Spleen (tissue), 7 donors: ENCODE measurements around the gene PSD2.

Experiments used
- POLR2A ChIP-seq, 3 donors: fragments of 450-650 bp; IDR thresholded peaks; one replicate each; pipeline ENCODE4 v1.5.1; 2017; ENCODE audit warnings: antibody characterized with exemption in 3 of 3, mild to moderate bottlenecking in 1 of 3
- TF ChIP-seq, protein P1 (sequence below), 11 experiments: fragments of 200-600 bp in 7 of 11; fragments of 450-650 bp in 4 of 11; sonication (generic) in 4 of 11; IDR thresholded peaks in 8 of 11; conservative IDR thresholded peaks in 3 of 11; 1 replicate in 7 of 11; 2 replicates in 4 of 11; pipeline versions ENCODE4 v1.4.0 to v1.8.0; 2016 to 2021; ENCODE audit warnings: antibody characterized with exemption in 11 of 11, inconsistent platforms in 4 of 11, mild to moderate bottlenecking in 1 of 11
- donor health status: DM: no; HTN: no; CAD: no; lungs with moderate emphysema.
- donor health status: DM: no; HTN: no; CAD: no.
- donor health status: DM: no; HTN: no; CAD: no.

DNA sequence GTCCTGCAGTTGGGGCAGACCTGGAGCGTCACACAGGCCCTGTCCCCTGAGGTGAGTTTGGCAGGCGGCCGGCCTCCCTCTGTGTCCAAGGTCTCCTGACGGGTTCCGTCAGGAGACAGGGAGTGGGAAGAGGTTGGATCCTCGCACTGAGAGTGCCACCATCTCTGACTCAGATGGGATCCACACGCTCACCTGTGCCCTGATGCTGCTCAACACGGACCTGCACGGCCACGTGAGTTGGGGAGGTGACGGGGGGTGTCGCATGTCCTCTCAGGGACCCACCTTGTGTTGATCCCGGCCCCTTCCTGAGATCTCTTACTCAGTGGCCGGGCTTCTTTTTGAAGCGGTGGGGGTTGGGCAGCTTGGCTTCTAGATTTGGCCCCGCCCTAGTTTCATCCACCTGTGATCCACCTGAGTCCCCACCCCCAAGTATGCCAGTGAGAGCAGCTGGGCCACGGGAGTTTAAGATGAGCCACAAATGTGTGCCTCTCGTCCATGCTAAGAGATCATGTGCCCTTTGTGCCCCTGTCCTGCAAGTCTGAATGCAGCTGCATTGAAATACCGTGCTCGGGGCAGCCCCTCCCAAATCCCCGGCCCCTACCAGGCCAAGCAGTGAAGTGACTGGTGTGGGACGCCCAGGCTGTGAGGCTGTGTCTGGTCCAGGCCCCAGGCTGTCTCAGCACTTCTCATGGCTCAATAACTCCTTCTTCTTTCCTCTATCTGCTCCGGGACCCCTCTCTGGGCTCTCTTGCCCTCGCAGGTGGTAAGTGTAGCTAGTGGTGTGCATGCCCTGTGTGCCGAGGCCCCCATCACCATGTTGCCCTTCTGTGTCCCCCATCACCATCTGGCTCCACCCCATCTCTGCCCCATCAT, 27.2 kb downstream of the PSD2 start:
- TF ChIP-seq, protein P1, sequence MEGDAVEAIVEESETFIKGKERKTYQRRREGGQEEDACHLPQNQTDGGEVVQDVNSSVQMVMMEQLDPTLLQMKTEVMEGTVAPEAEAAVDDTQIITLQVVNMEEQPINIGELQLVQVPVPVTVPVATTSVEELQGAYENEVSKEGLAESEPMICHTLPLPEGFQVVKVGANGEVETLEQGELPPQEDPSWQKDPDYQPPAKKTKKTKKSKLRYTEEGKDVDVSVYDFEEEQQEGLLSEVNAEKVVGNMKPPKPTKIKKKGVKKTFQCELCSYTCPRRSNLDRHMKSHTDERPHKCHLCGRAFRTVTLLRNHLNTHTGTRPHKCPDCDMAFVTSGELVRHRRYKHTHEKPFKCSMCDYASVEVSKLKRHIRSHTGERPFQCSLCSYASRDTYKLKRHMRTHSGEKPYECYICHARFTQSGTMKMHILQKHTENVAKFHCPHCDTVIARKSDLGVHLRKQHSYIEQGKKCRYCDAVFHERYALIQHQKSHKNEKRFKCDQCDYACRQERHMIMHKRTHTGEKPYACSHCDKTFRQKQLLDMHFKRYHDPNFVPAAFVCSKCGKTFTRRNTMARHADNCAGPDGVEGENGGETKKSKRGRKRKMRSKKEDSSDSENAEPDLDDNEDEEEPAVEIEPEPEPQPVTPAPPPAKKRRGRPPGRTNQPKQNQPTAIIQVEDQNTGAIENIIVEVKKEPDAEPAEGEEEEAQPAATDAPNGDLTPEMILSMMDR (IDR thresholded peaks at IDR 0.05 in 8 of 11, conservative IDR thresholded peaks at IDR 0.05 in 3 of 11), result no peak
- no peak for TF ChIP-seq POLR2A (IDR thresholded peaks at IDR 0.05)
